ENCODE results near the gene ADGRL1. TPM values are rescaled to one million over a fixed set of nuclear protein-coding genes. Genes with fewer than 3 reads are reported as not detected.
A peak's percentile ranks its signal among the peaks of the same experiment; 100 is the strongest.
"Not testable (repeated sequence)": the region's sequence is repeated elsewhere in the genome, so short reads cannot be mapped to it uniquely, and the experiment has no call there.

The ADGRL1 gene
- total RNA-seq, 3 donors from 2014 or later: 29.2 to 54.6 (median 35.8) TPM

GRCh38 chr19:14248578-14249011, 42.6 kb upstream of the ADGRL1 start:
- DNase-seq (peak; percentile 37 to 59 (median 56)), ATAC-seq (peak; percentile 75)
- intact Hi-C loops (cut with DNase I, micrococcal nuclease): no loop called here
- TF ChIP-seq CTCF (IDR thresholded peaks at IDR 0.05): no peak
- Histone ChIP-seq H3K36me3 (ENCODE audit: low read depth) (no peaks in the 10 kb centered on the region), H3K4me3 (no peak overlapping the region), H3K4me1 (ENCODE audit: low read depth) (peaks cover 11% of the 10 kb centered on the region), H3K9me3 (no peaks in the 10 kb centered on the region)

GRCh38 chr19:14247548-14248471, 41.8 kb upstream of the ADGRL1 start:
- H3K36me3 ChIP-seq (ENCODE audit: low read depth); intact Hi-C loops (cut with DNase I, micrococcal nuclease); H3K9me3 ChIP-seq; H3K4me3 ChIP-seq: not testable (repeated sequence)
- peaks cover 11% of the 10 kb centered on the region for H3K4me1 ChIP-seq (ENCODE audit: low read depth)
- DNase-seq (peak; percentile 38 to 57 (median 52)), ATAC-seq (peak; percentile 60)

GRCh38 chr19:14247205-14247547, 41.2 kb upstream of the ADGRL1 start:
- ATAC-seq; H3K9me3 ChIP-seq; intact Hi-C loops (cut with DNase I, micrococcal nuclease); H3K36me3 ChIP-seq (ENCODE audit: low read depth); H3K4me3 ChIP-seq; DNase-seq: not testable (repeated sequence)
- H3K4me1 ChIP-seq (ENCODE audit: low read depth): peaks cover 11% of the 10 kb centered on the region

- intact Hi-C loops (cut with DNase I, micrococcal nuclease); H3K9me3 ChIP-seq; H3K36me3 ChIP-seq (ENCODE audit: low read depth); H3K4me3 ChIP-seq; DNase-seq; ATAC-seq: not testable (repeated sequence)
- H3K4me1 ChIP-seq (ENCODE audit: low read depth): peaks cover 11% of the 10 kb centered on the region
Observed at GRCh38 chr19:14244393-14244792, 38.4 kb upstream of the ADGRL1 start.

GRCh38 chr19:14243718-14244117, 37.7 kb upstream of the ADGRL1 start:
- H3K4me1 ChIP-seq (ENCODE audit: low read depth); H3K4me3 ChIP-seq; ATAC-seq; H3K36me3 ChIP-seq (ENCODE audit: low read depth); DNase-seq; intact Hi-C loops (cut with DNase I, micrococcal nuclease); H3K9me3 ChIP-seq: not testable (repeated sequence)

GRCh38 chr19:14237014-14237941, 31.3 kb upstream of the ADGRL1 start:
- H3K4me3 ChIP-seq: no peak overlapping the region
- H3K4me1 ChIP-seq (ENCODE audit: low read depth): no peaks in the 10 kb centered on the region
- intact Hi-C loops (cut with DNase I, micrococcal nuclease): no loop called here
- no peaks in the 10 kb centered on the region for H3K9me3 ChIP-seq
- DNase-seq (no peak), ATAC-seq (no peak)
- no peak for TF ChIP-seq CTCF (IDR thresholded peaks at IDR 0.05)
- no peaks in the 10 kb centered on the region for H3K36me3 ChIP-seq (ENCODE audit: low read depth)

- ATAC-seq; intact Hi-C loops (cut with DNase I, micrococcal nuclease); H3K4me1 ChIP-seq (ENCODE audit: low read depth): not testable (repeated sequence)
Observed at GRCh38 chr19:14232945-14233344, 27.0 kb upstream of the ADGRL1 start.

GRCh38 chr19:14228446-14229071, 22.6 kb upstream of the ADGRL1 start:
- H3K9me3 ChIP-seq; ATAC-seq; DNase-seq; H3K4me3 ChIP-seq; H3K4me1 ChIP-seq (ENCODE audit: low read depth); intact Hi-C loops (cut with DNase I, micrococcal nuclease); H3K36me3 ChIP-seq (ENCODE audit: low read depth): not testable (repeated sequence)

More at GRCh38 chr19:14232945-14233344, 27.0 kb upstream of the ADGRL1 start:
- DNase-seq; H3K9me3 ChIP-seq; H3K36me3 ChIP-seq (ENCODE audit: low read depth); H3K4me3 ChIP-seq: not testable (repeated sequence)

- H3K9me3 ChIP-seq; DNase-seq; intact Hi-C loops (cut with DNase I, micrococcal nuclease); H3K36me3 ChIP-seq (ENCODE audit: low read depth); ATAC-seq; H3K4me1 ChIP-seq (ENCODE audit: low read depth); H3K4me3 ChIP-seq: not testable (repeated sequence)
Observed at GRCh38 chr19:14226498-14226897, 20.5 kb upstream of the ADGRL1 start.

Data from mucosa of descending colon (tissue), 3 donors.